ENCODE data around the gene HOMER3. TPM values are rescaled to one million over a fixed set of nuclear protein-coding genes. Genes with fewer than 3 reads are reported as not detected.

HOMER3 gene
- 1 to 10 TPM in 1 of 2 experiments, under 1 TPM in 1; 0.67 to 1.1 TPM for total RNA-seq

- peaks cover 56% of the 10 kb centered on the region for H3K27me3 Mint-ChIP-seq
- H3K4me3 Mint-ChIP-seq = peak within 1 kb of the TSS; percentile 50
- no peaks in the 10 kb centered on the region for H3K36me3 Mint-ChIP-seq
- DNase-seq = peak; percentile 85
- H3K9me3 Mint-ChIP-seq = no peaks in the 10 kb centered on the region
- no peak within 1 kb of the TSS for H3K27ac Mint-ChIP-seq
- H3K4me1 Mint-ChIP-seq = peaks cover 5% of the 10 kb centered on the region
- ATAC-seq (ENCODE audit: low read depth) = peak; percentile 73
- POLR2A ChIA-PET = no interaction called here
Observed at GRCh38 chr19:18940769-18941627, at the start of gene HOMER3. TSS of gene HOMER3 (minus strand) at chr19:18941217. CDS start at chr19:18938982, 2,235 bp downstream.

- Mint-ChIP-seq H3K4me3 (no peak overlapping the region), H3K27ac (no peak overlapping the region)
- no peak for ATAC-seq (ENCODE audit: low read depth)
Observed at GRCh38 chr19:18990128-18990708, 49.2 kb upstream of the HOMER3 start.

GRCh38 chr19:18989316-18989715 is 48.3 kb upstream of the HOMER3 start:
- no peaks in the 10 kb centered on the region for H3K9me3 Mint-ChIP-seq
- DNase-seq = no peak
- ATAC-seq (ENCODE audit: low read depth) = no peak
- peaks cover 5% of the 10 kb centered on the region for H3K36me3 Mint-ChIP-seq
- H3K27me3 Mint-ChIP-seq = peaks cover 27% of the 10 kb centered on the region
- POLR2A ChIA-PET = no interaction called here
- H3K4me3 Mint-ChIP-seq = no peak overlapping the region
- H3K27ac Mint-ChIP-seq = no peak overlapping the region
- H3K4me1 Mint-ChIP-seq = no peaks in the 10 kb centered on the region

More at GRCh38 chr19:18990128-18990708, 49.2 kb upstream of the HOMER3 start:
- DNase-seq = no peak
- no peaks in the 10 kb centered on the region for H3K9me3 Mint-ChIP-seq
- peaks cover 6% of the 10 kb centered on the region for H3K36me3 Mint-ChIP-seq
- no peaks in the 10 kb centered on the region for H3K4me1 Mint-ChIP-seq
- POLR2A ChIA-PET = interaction anchor here (0.9 kb wide), 1 partner anchor 71 kb away, joined by 3 read pairs; the partner anchor contains the start of genes COPE and DDX49
- peaks cover 18% of the 10 kb centered on the region for H3K27me3 Mint-ChIP-seq

GRCh38 chr19:18987456-18987855 is 46.4 kb upstream of the HOMER3 start:
- DNase-seq (no peak), ATAC-seq (ENCODE audit: low read depth) (no peak)
- no peak overlapping the region for H3K27ac Mint-ChIP-seq
- no peaks in the 10 kb centered on the region for H3K9me3 Mint-ChIP-seq
- no peak overlapping the region for H3K4me3 Mint-ChIP-seq
- H3K36me3 Mint-ChIP-seq = no peaks in the 10 kb centered on the region
- H3K4me1 Mint-ChIP-seq = no peaks in the 10 kb centered on the region
- POLR2A ChIA-PET = no interaction called here
- peaks cover 35% of the 10 kb centered on the region for H3K27me3 Mint-ChIP-seq

GRCh38 chr19:18985257-18985656 is 44.2 kb upstream of the HOMER3 start:
- no peak for DNase-seq
- POLR2A ChIA-PET = no interaction called here

GRCh38 chr19:18984251-18984650 is 43.2 kb upstream of the HOMER3 start:
- no peak for DNase-seq
- POLR2A ChIA-PET = no interaction called here
- Mint-ChIP-seq H3K4me3 (no peak overlapping the region), H3K36me3 (no peaks in the 10 kb centered on the region), H3K4me1 (no peaks in the 10 kb centered on the region), H3K27ac (no peak overlapping the region), H3K27me3 (peaks cover 36% of the 10 kb centered on the region), H3K9me3 (no peaks in the 10 kb centered on the region)
- ATAC-seq (ENCODE audit: low read depth) = no peak

More at GRCh38 chr19:18985257-18985656, 44.2 kb upstream of the HOMER3 start:
- Mint-ChIP-seq H3K27ac (no peak overlapping the region), H3K27me3 (peaks cover 36% of the 10 kb centered on the region), H3K4me3 (no peak overlapping the region), H3K4me1 (no peaks in the 10 kb centered on the region), H3K9me3 (no peaks in the 10 kb centered on the region), H3K36me3 (no peaks in the 10 kb centered on the region)
- ATAC-seq (ENCODE audit: low read depth) = no peak

GRCh38 chr19:18982669-18983068 is 41.7 kb upstream of the HOMER3 start:
- DNase-seq (no peak), ATAC-seq (ENCODE audit: low read depth) (no peak)
- H3K4me3 Mint-ChIP-seq = no peak overlapping the region
- H3K27ac Mint-ChIP-seq = no peak overlapping the region
- peaks cover 36% of the 10 kb centered on the region for H3K27me3 Mint-ChIP-seq
- H3K9me3 Mint-ChIP-seq = no peaks in the 10 kb centered on the region
- H3K36me3 Mint-ChIP-seq = no peaks in the 10 kb centered on the region
- H3K4me1 Mint-ChIP-seq = no peaks in the 10 kb centered on the region
- POLR2A ChIA-PET = interaction anchor here (0.6 kb wide), 1 partner anchor 1758 kb away, joined by 3 read pairs; no protein-coding TSS in a partner anchor

GRCh38 chr19:18980432-18981020 is 39.5 kb upstream of the HOMER3 start:
- Mint-ChIP-seq H3K4me1 (no peaks in the 10 kb centered on the region), H3K4me3 (no peak overlapping the region), H3K27ac (no peak overlapping the region), H3K27me3 (peaks cover 21% of the 10 kb centered on the region), H3K36me3 (no peaks in the 10 kb centered on the region), H3K9me3 (no peaks in the 10 kb centered on the region)
- ATAC-seq (ENCODE audit: low read depth) = no peak
- POLR2A ChIA-PET = no interaction called here
- no peak for DNase-seq

GRCh38 chr19:18978616-18979015 is 37.6 kb upstream of the HOMER3 start:
- DNase-seq (no peak), ATAC-seq (ENCODE audit: low read depth) (no peak)
- Mint-ChIP-seq H3K27me3 (peaks cover 2% of the 10 kb centered on the region), H3K27ac (no peak overlapping the region), H3K4me3 (no peak overlapping the region), H3K9me3 (no peaks in the 10 kb centered on the region), H3K4me1 (no peaks in the 10 kb centered on the region), H3K36me3 (no peaks in the 10 kb centered on the region)
- POLR2A ChIA-PET = no interaction called here

GRCh38 chr19:18975869-18976268 is 34.9 kb upstream of the HOMER3 start:
- no peak for ATAC-seq (ENCODE audit: low read depth)
- no peak for DNase-seq
- no peaks in the 10 kb centered on the region for H3K9me3 Mint-ChIP-seq
- POLR2A ChIA-PET = no interaction called here
- H3K27me3 Mint-ChIP-seq = no peaks in the 10 kb centered on the region
- H3K27ac Mint-ChIP-seq = no peak overlapping the region
- H3K4me1 Mint-ChIP-seq = no peaks in the 10 kb centered on the region
- no peak overlapping the region for H3K4me3 Mint-ChIP-seq
- H3K36me3 Mint-ChIP-seq = no peaks in the 10 kb centered on the region

- no peak overlapping the region for H3K27ac Mint-ChIP-seq
- POLR2A ChIA-PET = no interaction called here
- no peak for ATAC-seq (ENCODE audit: low read depth)
Observed at GRCh38 chr19:18975011-18975410, 34.0 kb upstream of the HOMER3 start.

GRCh38 chr19:18972851-18973250 is 31.8 kb upstream of the HOMER3 start:
- H3K36me3 Mint-ChIP-seq = no peaks in the 10 kb centered on the region
- H3K27me3 Mint-ChIP-seq = no peaks in the 10 kb centered on the region
- POLR2A ChIA-PET = no interaction called here
- no peak overlapping the region for H3K4me3 Mint-ChIP-seq
- H3K4me1 Mint-ChIP-seq = no peaks in the 10 kb centered on the region
- no peak for ATAC-seq (ENCODE audit: low read depth)
- H3K27ac Mint-ChIP-seq = no peak overlapping the region
- DNase-seq = no peak
- H3K9me3 Mint-ChIP-seq = peaks cover 2% of the 10 kb centered on the region

More at GRCh38 chr19:18975011-18975410, 34.0 kb upstream of the HOMER3 start:
- no peak for DNase-seq
- Mint-ChIP-seq H3K4me3 (no peak overlapping the region), H3K4me1 (no peaks in the 10 kb centered on the region), H3K27me3 (no peaks in the 10 kb centered on the region), H3K9me3 (no peaks in the 10 kb centered on the region), H3K36me3 (no peaks in the 10 kb centered on the region)

- DNase-seq = no peak
- Mint-ChIP-seq H3K4me1 (no peaks in the 10 kb centered on the region), H3K9me3 (peaks cover 2% of the 10 kb centered on the region), H3K36me3 (no peaks in the 10 kb centered on the region), H3K4me3 (no peak overlapping the region), H3K27me3 (no peaks in the 10 kb centered on the region), H3K27ac (no peak overlapping the region)
- no peak for ATAC-seq (ENCODE audit: low read depth)
- POLR2A ChIA-PET = no interaction called here
Observed at GRCh38 chr19:18972301-18972811, 31.3 kb upstream of the HOMER3 start.

All from activated naive CD8-positive, alpha-beta T cell treated with anti-CD3 and anti-CD28 coated beads, Interleukin-2, amount 10 ng/mL, durations not matched to agents 7 days and 5 days (primary cell).